SW 1271 (cell line): ENCODE results near the gene PLEKHG4.

ENCODE experiments used
- DNase-seq, 2 experiments: peaks; one replicate each; lab custom pipeline; 2025; lab: John Stamatoyannopoulos, UW

The PLEKHG4 gene

GRCh38 chr16:67336116-67336515, 56.8 kb downstream of the PLEKHG4 start:
- DNase-seq = no peak

- no peak for DNase-seq
Measured at GRCh38 chr16:67336648-67337047, 57.3 kb downstream of the PLEKHG4 start.
